A549 (cell line): ENCODE data around the gene AXIN2.

Source experiments
- CBX2 ChIP-seq: fragments of 200-600 bp; sonication (generic); IDR thresholded peaks from 2 replicates; pipeline ENCODE4 v1.6.1; 2016; ENCODE audit warnings: low read depth, mild to moderate bottlenecking, borderline replicate concordance
- CHD4 ChIP-seq: fragments of 200-600 bp; sonication (generic); IDR thresholded peaks from 2 replicates; pipeline ENCODE4 v1.6.1; 2016; ENCODE audit warnings: antibody characterized with exemption, mild to moderate bottlenecking, borderline replicate concordance
- CTCF ChIP-seq: fragments of >200 bp; sonication (Bioruptor Twin); formaldehyde crosslinking; IDR thresholded peaks from 3 replicates; pipeline ENCODE4 v1.5.1; 2016
- EHMT2 ChIP-seq: fragments of 200-600 bp; sonication (generic); IDR thresholded peaks from 2 replicates; pipeline ENCODE4 v1.6.1; 2016; ENCODE audit warnings: antibody characterized with exemption, low read depth, mild to moderate bottlenecking, moderate library complexity
- ELK1 ChIP-seq: fragments of 150-350 bp; IDR thresholded peaks from 2 replicates; pipeline ENCODE4 v1.6.1; 2014; ENCODE audit warnings: low read depth, mild to moderate bottlenecking, low read length
- EP300 ChIP-seq, 2 experiments: fragments of >200 bp; sonication (Bioruptor Twin); formaldehyde crosslinking; IDR thresholded peaks; 2 replicates in 1 of 2; 3 replicates in 1 of 2; pipeline ENCODE4 v1.6.1; 2016 to 2017
- FOSB ChIP-seq: fragments of 250-450 bp; sonication (Bioruptor Pico); IDR thresholded peaks from 2 replicates; pipeline ENCODE4 v1.5.0; 2020; ENCODE audit warnings: mild to moderate bottlenecking, moderate library complexity
- HDAC2 ChIP-seq: fragments of 200-600 bp; sonication (generic); IDR thresholded peaks from 2 replicates; pipeline ENCODE4 v1.6.1; 2016
- KDM1A ChIP-seq: fragments of 200-600 bp; sonication (generic); IDR thresholded peaks from 2 replicates; pipeline ENCODE4 v1.6.1; 2016; ENCODE audit warnings: low read depth, mild to moderate bottlenecking
- MYC ChIP-seq: IDR thresholded peaks from 2 replicates; pipeline ENCODE4 v1.6.1; 2012; ENCODE audit warnings: mild to moderate bottlenecking, inconsistent platforms, low read length, improper control_type of control experiment, borderline replicate concordance
- POLR2A ChIP-seq: IDR thresholded peaks from 2 replicates; pipeline ENCODE4 v1.6.1; 2012; ENCODE audit warnings: mild to moderate bottlenecking, low read length
- SMC3 ChIP-seq: fragments of >200 bp; sonication (Bioruptor Twin); formaldehyde crosslinking; IDR thresholded peaks from 3 replicates; pipeline ENCODE4 v1.6.1; 2018; ENCODE audit warnings: inconsistent platforms

- TF ChIP-seq FOSB (no peak), EHMT2 (no peak), HDAC2 (no peak), EP300 (IDR thresholded peaks at IDR 0.05) (no peak), CTCF (no peak), KDM1A (no peak), MYC (no peak), POLR2A (no peak), CBX2 (no peak), SMC3 (no peak), ELK1 (no peak), CHD4 (no peak)
These were observed 57.3 kb downstream of the AXIN2 start for GRCh38 chr17:65504141-65504540.
